Measurements from ENCODE around the gene MYBPC3.

The MYBPC3 gene

DNA sequence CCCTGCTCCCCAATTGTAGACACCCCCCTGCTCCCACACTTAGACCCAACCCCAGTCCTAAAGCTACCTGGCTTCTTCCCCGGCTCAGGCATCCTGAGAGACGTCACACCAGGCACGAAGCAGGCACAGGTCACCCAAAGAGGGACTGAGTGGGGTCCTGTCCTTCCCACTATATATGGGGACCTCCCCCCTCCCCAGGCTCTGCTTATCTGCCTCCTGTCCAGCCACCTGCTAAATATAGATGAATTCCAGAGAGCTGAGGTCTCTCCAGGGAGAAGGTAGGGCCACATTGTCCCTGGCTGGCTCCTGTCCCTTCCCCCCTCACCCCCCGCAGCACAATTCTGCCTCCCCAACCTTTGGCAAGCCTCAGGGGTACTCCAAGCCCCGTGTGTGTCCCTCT is at the start of gene MYBPC3:
Gene MYBPC3 (minus strand): TSS at position 147 of the 400 bp plus-strand sequence. CDS start 55 bp downstream, at position 92.
- DNase-seq, result no peak

DNA sequence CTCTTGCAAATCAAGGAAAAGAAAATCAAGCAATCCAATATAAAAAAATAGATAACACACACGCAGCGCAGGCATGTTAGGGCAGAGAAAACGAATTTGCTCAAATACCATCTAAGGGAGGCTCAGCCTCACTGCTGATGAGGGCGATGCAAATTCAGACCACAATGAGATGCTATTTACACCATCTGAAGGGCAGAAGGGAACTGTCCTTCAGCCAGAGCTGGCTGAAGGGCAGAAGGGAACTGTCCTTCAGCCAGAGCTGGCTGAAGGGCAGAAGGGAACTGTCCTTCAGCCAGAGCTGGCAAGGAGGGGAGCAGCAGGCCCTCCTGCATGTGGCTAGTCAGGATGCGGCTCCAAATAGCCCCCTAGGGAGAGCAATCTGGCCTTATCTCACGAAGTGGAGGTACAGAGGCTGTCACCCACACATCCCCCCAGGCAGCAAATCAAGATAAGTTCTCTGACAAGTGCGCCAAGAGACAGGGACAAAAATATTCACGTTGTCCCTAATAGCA is 48.3 kb upstream of the MYBPC3 start:
- DNase-seq, result no peak

DNA sequence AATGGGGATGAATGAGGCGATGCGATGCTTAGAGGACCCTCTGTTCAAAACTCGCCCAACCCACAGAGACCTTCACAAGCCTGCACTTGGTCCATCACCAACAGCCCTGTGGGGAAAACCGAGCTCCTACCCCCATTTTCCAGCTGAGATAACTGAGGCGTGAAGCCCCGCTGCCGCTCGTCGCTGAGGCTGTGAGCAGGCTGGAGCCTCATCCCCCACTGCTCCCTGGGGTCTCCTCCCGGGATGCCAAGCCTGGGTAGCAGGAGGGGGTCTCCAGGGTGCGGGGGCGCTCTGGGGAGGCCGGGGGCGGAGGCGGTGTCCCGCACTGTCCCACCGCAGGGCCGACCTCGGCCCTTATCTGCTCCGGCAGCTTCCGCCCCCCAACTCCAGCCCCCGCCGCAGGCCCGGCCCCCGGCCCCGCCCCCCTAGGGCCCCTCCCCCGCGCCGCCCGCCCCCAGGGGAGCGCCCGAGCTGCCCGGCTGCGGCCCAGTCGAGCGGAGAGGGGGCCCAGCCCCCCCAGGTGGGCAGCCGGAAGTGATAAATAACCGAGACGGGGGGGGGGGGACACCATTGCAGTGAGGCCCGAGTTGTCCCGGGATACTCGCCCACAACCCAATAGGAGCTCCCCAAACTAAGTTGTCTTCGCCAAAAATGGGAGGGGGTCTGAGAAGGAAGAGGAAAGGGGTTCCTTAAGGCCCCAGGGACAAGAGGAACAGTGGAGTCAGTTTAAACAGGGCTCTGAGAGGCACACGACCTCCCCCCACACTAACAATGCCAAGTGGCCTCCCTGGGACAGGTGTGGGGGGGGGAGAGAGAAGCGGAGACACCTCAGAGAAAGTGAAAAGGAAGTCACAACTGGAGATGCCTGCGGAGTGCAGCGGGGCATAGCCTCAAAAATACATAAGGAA is 47.6 kb upstream of the MYBPC3 start:
- peak in 2 of 56 donors; percentile 26 to 56 for DNase-seq

DNA sequence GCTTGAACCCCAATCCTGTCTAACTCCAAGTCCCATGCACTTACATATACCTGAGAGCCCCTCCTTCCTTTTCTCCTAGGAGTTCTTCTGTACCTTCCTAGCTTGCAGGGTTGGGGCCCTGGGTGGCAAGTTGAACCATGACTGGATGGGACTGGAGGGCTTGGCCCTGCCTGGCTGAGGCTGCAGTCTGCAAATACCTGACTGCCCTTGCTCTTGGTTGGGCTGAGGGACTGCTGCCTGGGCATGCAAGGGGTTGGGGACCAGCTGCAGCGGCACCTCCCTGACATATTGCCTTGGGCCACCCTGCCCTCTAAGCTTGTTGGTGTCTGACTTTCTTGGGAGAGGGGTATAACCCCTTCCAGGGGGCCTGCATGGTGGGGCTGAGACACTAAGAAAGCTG is 46.0 kb upstream of the MYBPC3 start:
- DNase-seq, result no peak

DNA sequence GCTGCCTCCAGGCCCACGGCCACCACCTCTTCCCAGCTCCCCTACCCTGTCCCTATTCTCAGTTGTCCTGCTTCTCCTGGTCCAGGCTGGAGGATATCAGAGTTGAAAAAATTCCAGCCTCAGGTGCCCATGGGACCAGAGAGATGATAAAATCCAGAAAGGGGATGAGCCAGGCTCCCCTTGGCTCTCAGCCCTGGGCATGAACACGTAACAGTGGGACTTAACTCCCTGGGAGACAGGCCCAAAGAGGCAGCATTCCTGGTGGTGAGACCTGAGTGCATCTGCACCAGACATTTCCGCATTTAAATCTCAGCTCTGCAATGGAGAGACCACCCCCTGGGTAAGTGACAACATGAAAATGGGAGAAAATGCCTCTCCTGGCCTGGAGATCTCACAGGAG is 45.5 kb upstream of the MYBPC3 start:
- no peak for DNase-seq

DNA sequence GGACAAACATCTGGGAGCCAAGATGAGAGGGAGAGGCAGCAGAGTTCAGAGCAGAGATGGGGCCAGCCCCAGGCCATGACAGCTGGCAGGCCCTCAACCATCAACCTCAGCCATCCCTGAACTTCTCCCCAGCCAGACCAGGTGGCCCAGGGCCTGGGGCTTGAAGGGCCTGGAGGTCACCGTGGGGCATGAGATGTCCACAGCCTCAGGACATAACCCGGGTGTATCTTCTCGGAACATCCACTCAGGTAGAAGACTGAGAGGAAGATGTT is 43.5 kb upstream of the MYBPC3 start:
- DNase-seq, result no peak

DNA sequence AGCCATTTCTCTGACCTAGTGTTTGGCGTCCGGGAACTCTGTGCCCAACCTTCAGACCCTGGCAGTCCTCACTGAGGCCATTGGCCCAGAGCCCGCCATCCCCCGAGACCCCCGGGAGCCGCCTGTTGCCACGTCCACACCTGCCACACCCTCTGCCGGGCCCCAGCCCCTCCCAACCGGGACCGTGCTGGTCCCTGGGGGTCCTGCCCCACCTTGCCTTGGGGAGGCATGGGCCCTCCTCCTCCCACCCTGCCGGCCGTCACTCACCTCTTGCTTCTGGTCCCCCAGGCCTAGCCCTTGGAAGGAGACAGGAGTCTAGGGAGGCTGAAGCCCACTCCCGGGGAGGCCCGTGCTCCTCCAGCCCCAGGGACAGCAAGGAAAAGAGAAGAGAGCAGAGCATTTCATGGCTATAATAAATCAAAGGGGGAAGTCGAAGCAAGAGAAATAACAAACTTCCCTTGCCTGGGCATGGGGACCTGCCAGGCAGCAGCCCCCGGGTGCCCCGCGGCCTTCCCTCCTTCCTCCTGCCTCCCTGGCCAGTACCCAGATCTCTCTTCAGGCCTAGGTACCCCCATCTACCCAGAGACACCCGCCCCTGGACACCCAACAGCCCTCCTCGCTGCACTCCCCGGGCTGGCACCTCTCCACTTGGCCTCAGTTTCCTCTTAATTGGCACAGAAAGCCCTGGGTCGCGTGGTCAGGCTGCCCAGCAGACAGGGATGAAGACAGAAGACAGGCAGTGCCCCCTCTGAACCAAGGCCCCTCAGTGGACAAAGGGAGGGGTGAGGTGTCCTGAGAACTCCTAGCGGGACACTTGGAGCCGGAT is 42.9 kb upstream of the MYBPC3 start:
- DNase-seq, result peak in 1 of 56 donors; percentile 25

DNA sequence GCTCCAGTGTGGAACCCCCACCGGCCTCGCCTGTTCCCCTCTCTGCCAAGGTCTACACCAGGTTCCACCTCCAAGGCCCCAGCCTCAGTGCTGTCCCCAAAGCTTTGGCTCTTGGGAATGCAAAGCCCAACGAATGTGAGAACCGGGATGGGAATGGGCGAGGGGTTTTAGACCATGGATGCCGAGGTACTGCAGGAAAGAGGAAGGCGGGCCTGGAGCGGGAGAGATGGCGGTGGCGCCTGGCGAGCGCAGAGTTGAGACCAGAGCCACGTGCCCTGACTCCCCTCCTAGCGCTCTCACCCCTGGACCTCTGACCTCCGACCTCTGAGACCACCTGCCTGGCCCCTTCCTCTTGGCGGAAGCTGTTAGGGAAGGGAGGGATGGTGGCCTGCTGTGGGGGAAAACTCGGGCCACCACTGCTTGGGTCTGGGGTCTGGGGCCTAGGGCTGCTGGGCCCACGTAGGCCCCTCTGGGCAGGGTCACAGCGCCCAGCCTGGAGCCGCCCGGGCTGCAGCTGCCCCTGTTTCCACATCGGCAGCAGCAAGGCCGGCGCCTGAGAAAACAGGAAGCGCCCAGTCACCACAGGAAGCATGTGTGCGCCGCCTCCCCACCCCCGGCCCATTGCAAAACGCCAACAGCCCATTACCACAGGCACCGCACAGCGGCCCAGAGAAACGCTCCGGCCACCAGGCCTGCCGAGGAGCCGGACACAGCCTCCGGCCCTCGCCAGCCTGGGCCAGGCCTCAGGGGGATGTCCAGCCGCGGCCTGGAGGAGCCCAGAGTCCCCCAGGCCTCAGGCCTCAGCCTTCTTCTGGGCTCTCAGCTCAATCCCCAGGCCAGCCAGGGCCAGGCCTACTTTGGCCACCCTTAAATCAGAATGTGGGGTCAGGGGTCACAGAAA is 42.1 kb upstream of the MYBPC3 start:
- DNase-seq, result peak in 4 of 56 donors; percentile 23 to 49 (median 32)

DNA sequence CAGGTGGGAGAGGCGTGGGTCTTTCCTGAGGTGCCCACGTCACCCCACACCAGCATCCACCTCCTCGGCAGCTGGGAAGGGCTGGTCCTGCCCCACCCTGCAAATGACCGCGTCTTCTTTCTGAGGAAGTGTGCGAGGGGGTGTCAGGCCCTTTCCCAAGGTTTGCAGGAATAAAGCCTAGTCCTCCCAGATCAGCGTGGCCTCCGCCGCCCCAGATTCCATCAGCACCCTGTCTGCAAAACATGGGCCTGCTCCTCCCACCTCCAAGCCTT is 41.5 kb upstream of the MYBPC3 start:
- no peak for DNase-seq

DNA sequence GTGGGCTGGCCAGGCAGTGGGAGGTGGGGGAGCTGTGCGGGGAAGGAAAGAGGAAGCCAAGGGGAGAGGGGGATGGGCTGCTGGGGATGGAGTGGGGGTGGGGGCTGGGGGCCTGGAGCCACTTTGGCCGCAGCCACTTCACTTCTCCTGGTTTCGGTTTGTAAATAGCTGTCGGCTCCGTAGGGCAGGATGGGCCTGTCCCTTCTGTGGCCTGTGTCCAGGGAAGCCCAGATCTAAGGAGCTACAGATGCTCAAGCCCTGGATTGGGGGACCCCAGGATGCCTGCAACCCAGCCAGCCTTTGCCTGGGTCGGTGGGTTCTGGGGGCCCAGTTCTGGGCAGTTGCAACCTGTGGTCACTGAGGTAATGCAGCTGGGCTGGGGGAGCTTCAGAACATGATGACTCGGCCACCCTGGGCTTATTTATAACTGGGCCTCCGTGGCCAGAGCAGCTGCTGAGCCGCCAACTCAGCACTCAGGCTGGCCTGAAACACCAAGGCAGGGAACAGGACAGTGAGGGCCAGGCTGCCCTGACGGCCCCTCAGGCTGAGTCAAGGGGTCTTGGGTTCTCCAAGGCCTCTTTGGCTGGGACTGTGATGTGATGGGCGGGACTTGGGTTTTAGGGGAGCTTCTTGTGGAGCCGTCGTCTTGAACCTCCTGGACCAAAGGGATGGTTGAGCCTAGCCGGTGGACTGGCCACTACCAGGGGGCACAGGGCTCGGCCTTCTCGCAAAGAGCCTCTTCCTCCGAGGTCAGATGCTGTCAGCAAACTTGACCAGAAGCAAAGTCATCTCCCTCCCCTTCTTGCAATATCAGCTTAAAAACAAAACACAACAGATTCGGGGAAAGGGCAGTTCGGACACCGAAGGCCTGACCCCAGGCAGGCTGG is 40.9 kb upstream of the MYBPC3 start:
- peak in 2 of 56 donors; percentile 26 to 32 for DNase-seq

DNA sequence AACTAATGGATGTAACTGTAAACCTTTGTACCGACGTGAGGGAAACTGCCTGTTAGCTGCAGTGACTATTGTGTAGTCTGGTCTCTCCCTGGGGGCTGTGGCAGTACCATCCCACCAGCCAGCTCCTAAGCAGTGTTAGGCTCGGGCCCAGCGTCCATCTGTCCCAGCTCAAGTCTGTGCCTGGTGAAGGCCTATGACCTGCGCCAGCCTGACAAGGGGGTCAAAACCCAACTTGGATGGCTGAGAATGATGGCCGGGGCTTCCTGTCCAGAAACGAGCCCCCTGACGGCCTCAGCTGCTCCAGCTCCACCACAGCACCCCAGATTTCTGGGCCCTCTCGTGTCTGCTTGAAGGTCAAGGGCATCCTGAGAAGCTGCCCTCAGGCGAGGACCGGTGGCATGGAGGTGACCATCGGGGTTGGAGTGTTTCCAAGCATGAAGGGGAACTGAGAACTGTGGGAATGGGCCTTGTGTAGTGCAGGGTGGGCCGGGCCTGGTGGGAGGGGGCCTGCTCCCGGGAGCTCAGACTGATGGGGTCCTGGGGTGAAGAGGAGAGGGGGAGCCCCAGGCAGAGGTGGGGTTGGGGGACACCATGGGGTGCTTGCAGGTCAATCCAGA is 40.2 kb upstream of the MYBPC3 start:
- DNase-seq, result no peak

DNA sequence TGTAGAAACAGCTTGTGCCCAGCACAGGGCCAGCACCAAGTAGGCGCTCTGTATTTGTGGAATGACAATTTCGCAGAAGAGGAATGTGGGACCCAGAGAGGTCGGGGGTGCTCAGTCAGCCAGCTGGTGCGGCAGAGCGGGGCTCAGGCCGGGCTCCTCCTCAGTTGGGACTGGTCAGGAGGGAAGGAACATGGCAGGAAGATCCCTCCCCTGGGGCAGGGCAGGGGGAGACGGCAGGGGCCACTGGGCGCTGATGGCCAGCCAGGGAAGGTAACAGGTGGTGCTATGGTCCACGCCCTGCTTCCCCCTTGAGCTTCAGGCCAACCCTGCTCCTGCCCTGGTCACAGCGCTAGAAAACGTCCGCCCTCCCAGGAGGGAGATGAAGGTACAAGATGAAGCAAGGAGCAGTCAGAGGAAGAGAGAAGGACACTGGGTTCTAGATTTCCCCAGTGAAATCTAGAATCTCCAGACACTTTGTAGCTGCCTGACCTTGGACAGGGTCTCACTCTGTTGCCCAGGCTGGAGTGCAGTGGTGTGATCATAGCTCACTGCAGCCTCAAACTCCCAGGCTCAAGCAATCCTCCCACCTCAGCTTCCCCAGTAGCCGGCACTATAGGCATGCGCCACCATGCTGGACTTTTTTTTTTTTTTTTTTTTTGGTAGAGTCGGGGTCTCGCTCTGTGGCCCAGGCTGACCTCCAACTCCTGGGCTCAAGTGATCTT is 39.4 kb upstream of the MYBPC3 start:
- no peak for DNase-seq

DNA sequence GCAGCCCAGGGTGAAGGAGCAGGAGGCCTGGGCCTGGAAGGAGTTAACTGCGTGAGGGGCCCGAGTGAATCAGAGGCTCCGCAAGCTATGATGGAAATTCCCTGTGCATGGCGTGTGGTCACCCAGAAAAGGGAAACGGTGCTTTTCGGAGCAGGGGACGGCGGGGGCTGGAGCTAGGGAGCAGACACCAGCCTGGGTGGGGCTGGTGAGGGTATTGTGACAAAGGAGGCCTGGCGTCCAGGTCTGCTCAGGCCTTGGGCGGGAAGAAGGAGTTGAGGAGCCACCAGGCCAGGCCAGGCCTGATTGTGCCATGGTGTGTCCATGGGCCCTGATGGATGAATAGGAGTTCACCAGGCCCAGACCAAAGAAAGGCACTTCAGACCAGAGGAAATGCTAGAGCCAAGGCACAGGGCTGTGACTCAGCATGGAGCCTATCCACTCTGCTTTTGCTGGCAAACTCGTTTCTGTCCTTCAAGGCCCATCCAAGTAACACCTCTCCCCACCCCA is 38.6 kb upstream of the MYBPC3 start:
- DNase-seq, result peak in 2 of 56 donors; percentile 31 to 34

DNA sequence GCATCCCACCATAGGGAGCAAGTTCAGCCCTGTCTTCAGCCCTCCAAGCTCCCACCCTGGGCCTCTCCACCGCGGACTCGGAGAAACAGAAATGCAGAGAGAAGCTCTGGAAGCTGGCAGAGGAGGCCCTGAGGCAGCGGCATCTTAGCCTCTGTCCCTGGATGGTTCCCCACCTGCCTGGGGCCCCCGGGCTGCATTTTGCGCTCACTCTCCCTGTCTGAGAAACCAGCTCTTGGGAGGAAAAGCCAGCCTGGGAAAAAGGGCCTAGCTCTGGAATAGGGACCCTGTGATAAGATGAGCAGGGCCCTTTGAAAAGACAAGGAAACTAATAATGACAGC is 37.9 kb upstream of the MYBPC3 start:
- no peak for DNase-seq

DNA sequence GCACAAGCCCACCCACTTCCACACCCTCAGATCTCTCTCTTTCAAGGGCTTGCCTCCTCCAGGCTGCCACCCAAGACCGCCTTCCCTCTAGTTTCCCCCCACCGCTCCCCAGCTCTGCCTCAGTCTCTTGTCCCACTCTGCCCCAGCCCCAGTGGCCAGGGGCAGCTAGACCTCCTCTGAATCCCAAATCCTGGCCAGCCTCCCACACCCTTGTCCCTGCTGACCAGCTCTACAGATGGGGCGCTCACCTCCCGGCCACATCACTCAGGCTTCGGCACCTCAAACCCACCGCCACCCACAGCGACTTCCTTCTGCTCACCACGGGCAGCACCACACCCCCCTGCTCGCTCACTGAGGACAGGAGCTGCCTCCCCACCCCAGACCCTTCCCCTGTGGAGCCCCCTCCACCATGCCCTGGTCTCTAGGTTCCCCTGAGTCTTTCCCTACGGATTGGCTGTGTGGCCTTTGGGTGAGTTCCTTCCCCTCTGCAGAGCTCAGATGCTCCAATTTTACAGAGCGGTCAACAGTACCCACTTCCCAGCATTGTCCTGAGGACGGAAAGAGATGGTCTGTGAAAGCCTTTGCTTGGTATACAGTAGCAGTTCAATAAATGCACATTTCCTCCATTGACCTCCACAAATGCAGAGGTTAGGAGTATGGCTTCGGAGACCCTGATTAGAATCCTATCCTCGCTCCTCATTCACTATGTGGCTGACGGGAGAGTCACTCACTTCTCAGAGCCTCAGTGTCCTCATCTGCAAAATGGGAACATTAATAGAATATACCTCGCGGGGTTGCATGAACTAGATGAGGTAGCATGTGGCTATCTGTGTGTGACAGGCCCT is 37.3 kb upstream of the MYBPC3 start:
- no peak for DNase-seq

DNA sequence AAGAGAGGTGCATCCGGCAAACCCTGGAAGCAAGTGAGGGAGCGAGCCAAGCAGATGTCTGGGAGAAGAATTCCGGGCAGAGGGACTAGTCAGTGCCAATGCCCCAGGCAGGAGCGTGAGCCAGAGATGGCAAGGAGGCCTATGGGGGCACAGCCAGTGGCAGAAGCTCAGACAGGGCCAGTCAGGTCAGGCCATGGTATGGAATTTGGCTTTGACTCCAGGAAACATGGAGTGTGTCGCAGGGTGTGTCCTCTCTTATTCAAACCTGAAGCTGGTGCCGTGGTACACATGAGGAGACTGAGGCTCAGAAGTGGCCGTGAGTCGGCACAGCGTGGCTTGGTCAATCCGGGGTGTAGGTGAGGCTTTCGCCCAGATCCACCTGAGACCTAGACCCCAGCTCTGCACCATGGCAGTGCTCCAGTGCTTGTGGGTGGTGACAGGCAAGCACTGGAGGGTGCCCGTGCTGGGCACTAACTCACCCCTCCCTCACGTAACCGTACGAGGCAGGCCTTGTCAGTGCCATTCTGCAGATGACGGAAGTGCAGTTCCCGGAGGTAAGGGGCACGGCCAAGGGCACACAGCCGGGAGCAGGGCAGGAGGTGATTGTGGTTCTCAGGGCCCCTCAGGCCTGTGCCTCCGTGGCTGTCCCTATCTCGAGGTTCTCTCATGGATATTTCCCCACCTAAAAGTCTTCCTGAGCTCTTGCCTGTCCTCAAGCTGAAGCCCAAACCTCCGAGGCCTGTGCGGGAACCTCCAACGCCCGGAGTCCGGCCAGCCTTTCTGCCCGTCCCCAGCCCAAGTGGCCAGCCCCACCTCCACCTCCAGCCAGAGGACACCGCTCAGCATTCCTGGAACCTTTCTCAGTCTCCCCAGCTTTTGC is 36.4 kb upstream of the MYBPC3 start:
- DNase-seq, result no peak
